CD14-positive monocyte (primary cell): ENCODE data around the gene DDR1. TPM values are rescaled to one million over a fixed set of nuclear protein-coding genes. Genes with fewer than 3 reads are reported as not detected.

ENCODE experiments used
- DNase-seq, 3 donors: peaks; one replicate each; pipeline ENCODE4 v3.0.0-alpha.2; 2011 to 2022
- H2AFZ ChIP-seq: 2 replicates; pipeline ENCODE4 v1.6.0; 2012; ENCODE audit warnings: mild to moderate bottlenecking, low read depth, low read length, inconsistent platforms; ENCODE audit not compliant: insufficient read depth, poor library complexity, severe bottlenecking
- H3K27ac ChIP-seq, 2 donors: 1 replicate in 1 of 2; 2 replicates in 1 of 2; pipeline ENCODE4 v1.5.1; 2012 to 2013; ENCODE audit warnings: low read length in 2 of 2, control low read depth in 1 of 2, inconsistent platforms in 1 of 2, low read depth in 1 of 2, mild to moderate bottlenecking in 1 of 2
- H3K27me3 ChIP-seq, 2 donors: one replicate each; pipeline versions ENCODE4 v1.6.0 to v1.6.1; 2011 to 2013; ENCODE audit warnings: low read length in 2 of 2; ENCODE audit not compliant: control insufficient read depth in 2 of 2, insufficient read depth in 2 of 2
- H3K36me3 ChIP-seq, 2 donors: replicated peaks in 1 of 2; 1 replicate in 1 of 2; 2 replicates in 1 of 2; pipeline versions ENCODE4 v1.5.1 to v1.6.1; 2012 to 2013; ENCODE audit warnings: low read length in 2 of 2, control low read depth in 1 of 2, inconsistent platforms in 1 of 2, mild to moderate bottlenecking in 1 of 2; ENCODE audit not compliant: insufficient read depth in 2 of 2, control insufficient read depth in 1 of 2
- H3K4me1 ChIP-seq, 2 donors: 1 replicate in 1 of 2; 2 replicates in 1 of 2; pipeline versions ENCODE4 v1.5.1 to v1.6.1; 2012 to 2013; ENCODE audit warnings: low read length in 2 of 2, control low read depth in 1 of 2, inconsistent platforms in 1 of 2, mild to moderate bottlenecking in 1 of 2, moderate library complexity in 1 of 2; ENCODE audit not compliant: insufficient read depth in 2 of 2, control insufficient read depth in 1 of 2
- H3K4me2 ChIP-seq: replicated peaks from 2 replicates; pipeline ENCODE3; 2012; ENCODE audit warnings: low read length, moderate library complexity, mild to moderate bottlenecking; ENCODE audit not compliant: poor library complexity, severe bottlenecking; ENCODE audit errors: extremely low read depth
- H3K4me3 ChIP-seq, 3 experiments: fragments of 200-600 bp in 1 of 3; sonication (generic) in 1 of 3; replicated peaks in 1 of 3; 1 replicate in 2 of 3; 2 replicates in 1 of 3; pipeline ENCODE4 v1.5.1; 2011 to 2013; ENCODE audit warnings: low read length in 3 of 3, mild to moderate bottlenecking in 3 of 3, control low read depth in 2 of 3, low read depth in 2 of 3, inconsistent platforms in 1 of 3, moderate library complexity in 1 of 3
- H3K79me2 ChIP-seq: 2 replicates; pipeline ENCODE4 v1.6.0; 2012; ENCODE audit warnings: mild to moderate bottlenecking, control low read depth, inconsistent platforms, low read length, moderate library complexity; ENCODE audit not compliant: insufficient read depth
- H3K9ac ChIP-seq: 2 replicates; pipeline ENCODE4 v1.6.0; 2017; ENCODE audit warnings: low read length, mild to moderate bottlenecking; ENCODE audit not compliant: insufficient read depth, poor library complexity, severe bottlenecking
- H3K9me3 ChIP-seq, 2 donors: replicated peaks in 1 of 2; 1 replicate in 1 of 2; 2 replicates in 1 of 2; pipeline versions ENCODE4 v1.5.1 to v1.6.1; 2012 to 2013; ENCODE audit warnings: low read length in 2 of 2, control low read depth in 1 of 2; ENCODE audit not compliant: control insufficient read depth in 1 of 2, insufficient read depth in 1 of 2
- H4K20me1 ChIP-seq: 2 replicates; pipeline ENCODE4 v1.6.0; 2012; ENCODE audit warnings: mild to moderate bottlenecking, low read length, control low read depth, moderate library complexity; ENCODE audit not compliant: insufficient read depth
- H3K27ac Mint-ChIP-seq, 7 donors: one replicate each; pipeline ENCODE4 v1.8.0; 2020; ENCODE audit warnings: mild to moderate bottlenecking in 7 of 7, mixed read lengths in 7 of 7, moderate library complexity in 6 of 7, inconsistent platforms in 2 of 7
- H3K27me3 Mint-ChIP-seq, 3 donors: one replicate each; pipeline ENCODE4 v1.8.0; 2021 to 2022; ENCODE audit warnings: low read depth in 3 of 3, mild to moderate bottlenecking in 3 of 3, mixed read lengths in 3 of 3, moderate library complexity in 3 of 3, inconsistent platforms in 1 of 3
- H3K36me3 Mint-ChIP-seq, 2 donors: one replicate each; pipeline ENCODE4 v1.8.0; 2020; ENCODE audit warnings: mixed read lengths in 2 of 2, inconsistent platforms in 1 of 2, mild to moderate bottlenecking in 1 of 2
- H3K4me1 Mint-ChIP-seq: one replicate; pipeline ENCODE4 v1.8.0; 2020; ENCODE audit warnings: mild to moderate bottlenecking, mixed read lengths
- H3K4me3 Mint-ChIP-seq, 2 donors: one replicate each; pipeline ENCODE4 v1.8.0; 2020; ENCODE audit warnings: mild to moderate bottlenecking in 2 of 2, mixed read lengths in 2 of 2, moderate library complexity in 1 of 2
- H3K9me3 Mint-ChIP-seq, 7 donors: one replicate each; pipeline ENCODE4 v1.8.0; 2020 to 2022; ENCODE audit warnings: mixed read lengths in 7 of 7, mild to moderate bottlenecking in 6 of 7, moderate library complexity in 6 of 7, inconsistent platforms in 2 of 7
- CTCF ChIP-seq: fragments of 200-600 bp; IDR thresholded peaks from one replicate; pipeline ENCODE4 v1.8.0; 2022; ENCODE audit warnings: antibody characterized with exemption, mild to moderate bottlenecking
- WGBS: methylation state at CpG from one replicate; pipeline ENCODE4 v1.1.5; 2013; ENCODE audit warnings: missing lambda C conversion rate; ENCODE audit not compliant: insufficient coverage; 5-methylcytosine and 5-hydroxymethylcytosine counted together
- intact Hi-C, 2 donors: fragments of 100-400 bp; cut with micrococcal nuclease; formaldehyde crosslinking; loops; one replicate each; pipeline versions ENCODE4 v1.15.0 to v1.15.1; 2023
- polyA plus RNA-seq, 3 donors: library from polyadenylated mRNA; depleted of rRNA in 1 of 3; unstranded in 2 of 3; stranded (reverse) in 1 of 3; fragments of 300-500 nt in 2 of 3; fragments of >200 nt in 1 of 3; fragmentation: Illumina TruSeq in 2 of 3; gene quantifications; 1 replicate in 2 of 3; 2 replicates in 1 of 3; pipeline ENCODE4 v1.2.3, GENCODE V29; 2012 to 2021

Gene DDR1
- polyA plus RNA-seq, 3 donors = 0.39 to 1.0 (median 0.51) TPM

GRCh38 chr6:30928677-30929076 lies 44.4 kb downstream of the DDR1 start:
- peaks cover 6 to 13% (median 9%) of the 10 kb centered on the region in 7 donors for H3K9me3 Mint-ChIP-seq
- H3K4me1 ChIP-seq = no peaks in the 10 kb centered on the region
- H3K9me3 ChIP-seq = peaks cover 0 to 4% of the 10 kb centered on the region in 2 donors
- no peak overlapping the region for H3K4me2 ChIP-seq
- H3K4me1 Mint-ChIP-seq = peaks cover 3% of the 10 kb centered on the region
- H3K36me3 ChIP-seq = peaks cover 23 to 32% of the 10 kb centered on the region in 2 donors
- no CpG with 5 or more reads among the region's 3 CpGs for WGBS
- H3K27ac Mint-ChIP-seq = no peak overlapping the region
- intact Hi-C loops = no loop called here
- no peak overlapping the region for H2AFZ ChIP-seq
- H3K27ac ChIP-seq = no peak overlapping the region
- DNase-seq = no peak
- TF ChIP-seq CTCF = no peak
- H3K36me3 Mint-ChIP-seq = peaks cover 21 to 31% of the 10 kb centered on the region in 2 donors
- no peak overlapping the region for H3K9ac ChIP-seq
- H3K4me3 Mint-ChIP-seq = no peak overlapping the region
- H3K27me3 Mint-ChIP-seq = peaks cover 0 to 7% (median 6%) of the 10 kb centered on the region in 3 donors
- no peaks in the 10 kb centered on the region for H3K27me3 ChIP-seq
- H4K20me1 ChIP-seq = no peaks in the 10 kb centered on the region
- H3K79me2 ChIP-seq = no peaks in the 10 kb centered on the region
- H3K4me3 ChIP-seq = no peak overlapping the region

- H3K9me3 Mint-ChIP-seq = peaks cover 6 to 13% (median 9%) of the 10 kb centered on the region in 7 donors
- Histone ChIP-seq H3K4me3 (no peak overlapping the region), H4K20me1 (no peaks in the 10 kb centered on the region), H3K9ac (no peak overlapping the region), H3K4me1 (no peaks in the 10 kb centered on the region), H2AFZ (no peak overlapping the region), H3K79me2 (no peaks in the 10 kb centered on the region), H3K9me3 (peaks cover 0 to 4% of the 10 kb centered on the region in 2 donors), H3K27me3 (no peaks in the 10 kb centered on the region), H3K4me2 (no peak overlapping the region), H3K36me3 (peaks cover 13 to 16% of the 10 kb centered on the region in 2 donors), H3K27ac (no peak overlapping the region)
- peaks cover 0 to 8% (median 7%) of the 10 kb centered on the region in 3 donors for H3K27me3 Mint-ChIP-seq
- WGBS = 100% methylated on average over 2 of the region's 4 CpGs
- intact Hi-C loops = no loop called here
- no peak for DNase-seq
- peaks cover 10% of the 10 kb centered on the region for H3K4me1 Mint-ChIP-seq
- H3K4me3 Mint-ChIP-seq = no peak overlapping the region
- no peak for TF ChIP-seq CTCF
- H3K36me3 Mint-ChIP-seq = peaks cover 15 to 20% of the 10 kb centered on the region in 2 donors
- no peak overlapping the region for H3K27ac Mint-ChIP-seq
Measured at GRCh38 chr6:30930506-30930905, 46.2 kb downstream of the DDR1 start.
